Measurements from ENCODE around the gene PPP5C. TPM values are rescaled to one million over a fixed set of nuclear protein-coding genes. Genes with fewer than 3 reads are reported as not detected.

The PPP5C gene
- total and polyA plus RNA-seq, 9 of the 15 experiments (the other 6 are each of a cell fraction or from before 2014, with no cell fraction given), result 1.9 to 166 (median 108) TPM

- Histone ChIP-seq H3K4me2 (ENCODE audit: insufficient read depth, low read length) (no peak overlapping the region), H3K79me2 (ENCODE audit: control insufficient read depth, insufficient read depth, low read length) (peaks cover 71% of the 10 kb centered on the region), H3K9ac (ENCODE audit: insufficient read depth in 1 of 2, low read depth in 2 of 2, low read length in 2 of 2) (peak overlapping the region in 1 of 2 experiments; percentile 21; a peak in 1 of 4 replicates), H2AFZ (ENCODE audit: low read depth, low read length) (no peak overlapping the region), H3K9me3 (replicated peaks; ENCODE audit: control insufficient read depth, insufficient read depth, low read depth, low read length) (no peaks in the 10 kb centered on the region), H4K20me1 (replicated peaks; ENCODE audit: control insufficient read depth, insufficient read depth, low read length) (peaks cover 10% of the 10 kb centered on the region; the same call in 1 of the 2 replicates), H3K9me1 (ENCODE audit: control insufficient read depth, insufficient read depth, low read length) (no peaks in the 10 kb centered on the region), H3K27me3 (ENCODE audit: control insufficient read depth in 2 of 2, insufficient read depth in 2 of 2, low read length in 2 of 2) (no peaks in the 10 kb centered on the region), H3K27ac (ENCODE audit: extremely low read depth, low read depth, low read length) (no peak overlapping the region), H3K4me3 (no peak overlapping the region), H3K4me1 (replicated peaks in 1 of 2; ENCODE audit: control insufficient read depth in 2 of 2, insufficient read depth in 2 of 2, low read length in 2 of 2) (peaks cover 15 to 38% of the 10 kb centered on the region in 2 experiments), H3K36me3 (ENCODE audit: control insufficient read depth, insufficient read depth, low read length) (peaks cover 90% of the 10 kb centered on the region)
- intact Hi-C loops (cut with micrococcal nuclease) (no loop called here), in situ Hi-C loops (cut with MboI) (no loop called here)
- FAIRE-seq (no peak), DNase-seq (ENCODE audit: extremely low read depth in 1 of 4, low spot score in 3 of 4) (no peak), ATAC-seq (no peak)
- ChIA-PET POLR2A (interaction anchor here (0.6 kb wide), 1 partner anchor 1330 kb away, joined by 3 read pairs; no protein-coding TSS in a partner anchor), CTCF (ENCODE audit: low intra/inter-chr PET ratio) (no interaction called here)
- WGBS (ENCODE audit: insufficient coverage, low coverage, missing lambda C conversion rate), result 98% methylated on average over 25 of the region's 28 CpGs
- TF ChIP-seq STAG1 (CRISPR knock-in tag; IDR thresholded peaks at IDR 0.05; ENCODE audit: borderline replicate concordance), result no peak
- no peak for TF ChIP-seq NR2F6 (CRISPR knock-in tag; IDR thresholded peaks at IDR 0.05)
- no peak for TF ChIP-seq HMBOX1 (IDR thresholded peaks at IDR 0.05)
- TF ChIP-seq SAFB (IDR thresholded peaks at IDR 0.05; ENCODE audit: borderline replicate concordance, low read depth, low read length), result no peak
- TF ChIP-seq IFI16 (CRISPR knock-in tag; IDR thresholded peaks at IDR 0.05), result no peak
- TF ChIP-seq RBFOX2 (IDR thresholded peaks at IDR 0.05; ENCODE audit: low read depth, low read length), result peak; percentile 52
- no TSS peak for BruUV-seq (replicated peaks)
These were observed 7.0 kb downstream of the PPP5C start for GRCh38 chr19:46353730-46354528.
